ENCODE results near the gene PIK3R2. TPM values are rescaled to one million over a fixed set of nuclear protein-coding genes. Genes with fewer than 3 reads are reported as not detected.

Gene PIK3R2
- polyA plus RNA-seq, 6 donors from 2014 or later = 1.2 to 5.7 (median 2.3) TPM

DNA sequence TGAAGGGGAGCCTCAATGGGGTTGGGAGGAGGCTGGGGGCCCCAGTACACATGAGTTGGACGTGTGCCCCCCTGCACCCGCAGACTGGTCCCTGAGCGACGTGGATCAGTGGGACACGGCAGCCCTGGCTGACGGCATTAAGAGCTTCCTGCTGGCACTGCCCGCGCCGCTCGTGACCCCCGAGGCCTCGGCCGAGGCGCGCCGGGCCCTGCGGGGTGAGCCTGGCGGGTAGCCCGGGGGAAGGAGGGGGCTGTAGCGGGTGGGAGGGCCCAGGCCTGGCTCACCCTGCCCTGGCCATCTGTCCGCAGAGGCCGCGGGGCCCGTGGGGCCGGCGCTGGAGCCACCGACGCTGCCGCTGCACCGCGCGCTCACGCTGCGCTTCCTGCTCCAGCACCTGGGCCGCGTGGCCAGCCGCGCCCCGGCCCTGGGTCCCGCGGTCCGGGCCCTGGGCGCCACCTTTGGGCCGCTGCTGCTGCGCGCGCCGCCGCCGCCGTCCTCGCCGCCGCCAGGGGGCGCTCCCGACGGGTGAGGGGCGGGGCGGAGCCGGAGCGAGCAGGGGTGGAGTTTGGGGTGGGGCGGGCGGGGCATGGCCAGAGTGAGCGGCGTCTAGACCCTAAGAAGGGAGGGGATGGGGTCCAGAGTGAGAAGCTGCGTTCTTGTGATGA is 8.1 kb downstream of the PIK3R2 start:
- H3K4me1 Mint-ChIP-seq = peaks cover 14 to 32% (median 18%) of the 10 kb centered on the region in 3 donors
- peak; percentile 94 for ATAC-seq (ENCODE audit: low read depth in 2 of 2)
- H3K36me3 Mint-ChIP-seq = peaks cover 3 to 8% of the 10 kb centered on the region in 2 donors
- H3K9me3 Mint-ChIP-seq = no peaks in the 10 kb centered on the region
- peak overlapping the region in 1 of 6 donors; percentile 29 for H3K27ac Mint-ChIP-seq
- H3K4me3 Mint-ChIP-seq = peak overlapping the region; percentile 20 to 71 (median 61)
- H3K27me3 Mint-ChIP-seq = no peaks in the 10 kb centered on the region
- peak; percentile 85 for DNase-seq

DNA sequence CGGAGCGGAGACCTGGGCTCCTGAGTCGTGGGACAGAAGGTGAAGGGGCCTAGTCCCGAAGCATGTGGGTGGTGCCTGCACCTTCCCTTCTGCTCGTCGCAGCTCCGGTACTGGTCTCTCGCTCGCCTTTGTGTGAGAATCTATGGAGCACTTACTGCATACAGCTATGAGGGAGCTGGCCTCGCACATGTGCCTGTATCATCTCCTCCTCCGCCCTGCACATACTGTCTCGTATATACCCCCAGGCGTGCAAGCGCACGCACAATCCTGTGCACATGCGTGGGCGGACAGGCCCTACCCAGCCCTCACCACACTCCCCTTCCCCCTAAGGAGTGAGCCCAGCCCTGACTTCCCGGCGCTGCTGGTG is 8.7 kb downstream of the PIK3R2 start:
- peak overlapping the region in 2 of 6 donors; percentile 21 to 29 for H3K27ac Mint-ChIP-seq
- H3K4me1 Mint-ChIP-seq = peaks cover 14 to 29% (median 14%) of the 10 kb centered on the region in 3 donors
- H3K36me3 Mint-ChIP-seq = peaks cover 3 to 10% of the 10 kb centered on the region in 2 donors
- no peaks in the 10 kb centered on the region for H3K9me3 Mint-ChIP-seq
- no peak for DNase-seq
- peak; percentile 3 to 12 for ATAC-seq (ENCODE audit: low read depth in 2 of 2)
- H3K27me3 Mint-ChIP-seq = no peaks in the 10 kb centered on the region
- H3K4me3 Mint-ChIP-seq = peak overlapping the region in 6 of 8 donors; percentile 35 to 64 (median 58)

DNA sequence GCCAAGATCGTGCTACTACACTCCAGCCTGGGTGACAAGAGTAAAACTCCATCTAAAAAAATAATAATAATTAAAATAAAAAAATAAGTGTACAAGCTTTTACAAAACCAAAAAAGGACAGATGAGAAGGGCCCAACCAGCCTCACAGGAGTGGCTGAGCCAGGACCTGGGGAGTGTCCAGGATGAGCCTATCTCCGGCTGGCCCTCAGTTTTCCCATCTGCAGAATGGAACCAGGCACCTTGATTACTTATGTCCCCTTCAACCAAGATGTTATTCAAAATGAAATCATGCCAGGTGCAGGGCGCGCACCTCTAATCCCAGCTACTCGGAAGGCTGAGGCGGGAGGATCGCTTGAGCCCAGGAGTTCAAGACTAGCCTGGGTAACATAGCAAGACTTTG is 11.1 kb downstream of the PIK3R2 start:
- H3K27ac Mint-ChIP-seq = no peak overlapping the region

GRCh38 chr19:18165794-18166544 is 13.0 kb downstream of the PIK3R2 start:
- Mint-ChIP-seq H3K4me1 (peaks cover 26 to 49% (median 36%) of the 10 kb centered on the region in 3 donors), H3K4me3 (peak overlapping the region in 1 of 8 donors; percentile 12), H3K27ac (no peak overlapping the region), H3K9me3 (no peaks in the 10 kb centered on the region), H3K27me3 (no peaks in the 10 kb centered on the region), H3K36me3 (peaks cover 3 to 10% of the 10 kb centered on the region in 2 donors)
- ATAC-seq (ENCODE audit: low read depth in 2 of 2) (no peak), DNase-seq (no peak)

More for the DNA sequence above, 11.1 kb downstream of the PIK3R2 start:
- Mint-ChIP-seq H3K4me1 (peaks cover 20 to 41% (median 25%) of the 10 kb centered on the region in 3 donors), H3K9me3 (no peaks in the 10 kb centered on the region), H3K27me3 (no peaks in the 10 kb centered on the region), H3K4me3 (no peak overlapping the region), H3K36me3 (peaks cover 3 to 10% of the 10 kb centered on the region in 2 donors)
- ATAC-seq (ENCODE audit: low read depth in 2 of 2) (no peak), DNase-seq (no peak)

- H3K4me1 Mint-ChIP-seq = peaks cover 34 to 53% (median 41%) of the 10 kb centered on the region in 3 donors
- no peaks in the 10 kb centered on the region for H3K27me3 Mint-ChIP-seq
- ATAC-seq (ENCODE audit: low read depth in 2 of 2) = no peak
- DNase-seq = no peak
- H3K9me3 Mint-ChIP-seq = no peaks in the 10 kb centered on the region
- H3K36me3 Mint-ChIP-seq = peaks cover 3 to 10% of the 10 kb centered on the region in 2 donors
- H3K4me3 Mint-ChIP-seq = peak overlapping the region in 1 of 8 donors; percentile 33
- H3K27ac Mint-ChIP-seq = peak overlapping the region in 1 of 6 donors; percentile 37
Observed at GRCh38 chr19:18167011-18167410, 14.0 kb downstream of the PIK3R2 start.

GRCh38 chr19:18167975-18168645 is 15.1 kb downstream of the PIK3R2 start:
- Mint-ChIP-seq H3K36me3 (peaks cover 3 to 10% of the 10 kb centered on the region in 2 donors), H3K27ac (peak overlapping the region; percentile 66 to 100 (median 96)), H3K27me3 (no peaks in the 10 kb centered on the region), H3K9me3 (no peaks in the 10 kb centered on the region), H3K4me1 (peaks cover 42 to 60% (median 52%) of the 10 kb centered on the region in 3 donors), H3K4me3 (peak overlapping the region; percentile 54 to 94 (median 70))
- ATAC-seq (ENCODE audit: low read depth in 2 of 2) (peak; percentile 23 to 38), DNase-seq (peak; percentile 61)

DNA sequence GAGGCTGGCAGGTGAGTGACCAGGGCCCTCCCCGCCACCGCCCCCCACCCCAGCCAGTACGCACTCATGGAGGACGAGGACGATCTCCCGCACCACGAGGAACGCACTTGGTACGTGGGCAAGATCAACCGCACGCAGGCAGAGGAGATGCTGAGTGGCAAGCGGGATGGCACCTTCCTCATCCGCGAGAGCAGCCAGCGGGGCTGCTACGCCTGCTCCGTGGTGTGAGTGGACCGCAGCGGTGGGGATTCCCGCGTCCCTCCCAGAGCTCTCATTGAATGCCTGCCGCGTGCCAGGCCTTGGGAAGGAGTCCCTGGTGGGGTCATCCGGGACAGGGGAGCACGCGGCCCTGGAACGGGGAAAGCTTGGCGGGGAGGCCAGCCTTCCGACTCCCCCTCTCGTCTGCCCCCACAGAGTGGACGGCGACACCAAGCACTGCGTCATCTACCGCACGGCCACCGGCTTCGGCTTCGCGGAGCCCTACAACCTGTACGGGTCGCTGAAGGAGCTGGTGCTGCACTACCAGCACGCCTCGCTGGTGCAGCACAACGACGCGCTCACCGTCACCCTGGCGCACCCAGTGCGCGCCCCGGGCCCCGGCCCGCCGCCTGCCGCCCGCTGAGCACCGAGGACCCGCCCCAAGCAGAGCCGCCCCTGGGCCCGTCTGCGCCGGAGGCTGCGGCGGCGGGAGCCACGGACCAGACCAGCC is 15.9 kb downstream of the PIK3R2 start:
- peak in 1 of 2 donors; percentile 6 for ATAC-seq (ENCODE audit: low read depth in 2 of 2)
- no peaks in the 10 kb centered on the region for H3K9me3 Mint-ChIP-seq
- peaks cover 3 to 10% of the 10 kb centered on the region in 2 donors for H3K36me3 Mint-ChIP-seq
- peak overlapping the region in 3 of 8 donors; percentile 70 to 97 (median 94) for H3K4me3 Mint-ChIP-seq
- H3K27me3 Mint-ChIP-seq = no peaks in the 10 kb centered on the region
- H3K27ac Mint-ChIP-seq = peak overlapping the region in 5 of 6 donors; percentile 96 to 100 (median 99)
- peak; percentile 42 for DNase-seq
- H3K4me1 Mint-ChIP-seq = peaks cover 47 to 59% (median 59%) of the 10 kb centered on the region in 3 donors

DNA sequence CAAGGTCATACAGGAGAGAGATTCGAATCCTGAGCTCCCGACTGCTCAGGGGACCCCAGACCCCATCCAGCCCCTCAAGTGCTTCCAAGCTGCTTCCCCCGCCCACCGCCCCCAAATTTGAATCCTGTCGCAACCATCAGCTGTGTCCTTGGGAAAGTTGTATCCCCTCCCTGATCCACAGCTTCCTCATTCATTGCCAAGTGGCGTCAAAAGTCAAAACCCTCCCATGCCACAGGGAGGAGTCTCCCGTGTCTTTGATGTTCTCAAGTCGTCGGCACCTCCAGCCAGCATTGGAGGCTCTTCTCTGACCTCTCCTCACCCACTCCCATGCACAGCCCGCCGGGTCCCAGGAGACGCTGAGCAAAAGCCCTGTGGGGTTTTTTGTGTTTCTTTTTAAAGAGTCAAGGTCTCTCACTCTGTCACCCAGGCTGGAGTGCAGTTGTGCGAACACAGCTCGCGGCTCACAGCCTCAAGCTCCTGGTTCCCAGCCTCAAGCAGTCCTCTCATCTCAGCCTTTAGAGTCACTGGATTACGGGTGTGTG is 17.8 kb downstream of the PIK3R2 start:
- Mint-ChIP-seq H3K4me1 (peaks cover 52 to 75% (median 73%) of the 10 kb centered on the region in 3 donors), H3K36me3 (peaks cover under 1 to 5% of the 10 kb centered on the region in 2 donors), H3K9me3 (no peaks in the 10 kb centered on the region), H3K27me3 (no peaks in the 10 kb centered on the region), H3K4me3 (peak overlapping the region; percentile 77 to 99 (median 93)), H3K27ac (peak overlapping the region; percentile 96 to 100 (median 99))
- ATAC-seq (ENCODE audit: low read depth in 2 of 2) (peak in 1 of 2 donors; percentile 7), DNase-seq (peak; percentile 51)

DNA sequence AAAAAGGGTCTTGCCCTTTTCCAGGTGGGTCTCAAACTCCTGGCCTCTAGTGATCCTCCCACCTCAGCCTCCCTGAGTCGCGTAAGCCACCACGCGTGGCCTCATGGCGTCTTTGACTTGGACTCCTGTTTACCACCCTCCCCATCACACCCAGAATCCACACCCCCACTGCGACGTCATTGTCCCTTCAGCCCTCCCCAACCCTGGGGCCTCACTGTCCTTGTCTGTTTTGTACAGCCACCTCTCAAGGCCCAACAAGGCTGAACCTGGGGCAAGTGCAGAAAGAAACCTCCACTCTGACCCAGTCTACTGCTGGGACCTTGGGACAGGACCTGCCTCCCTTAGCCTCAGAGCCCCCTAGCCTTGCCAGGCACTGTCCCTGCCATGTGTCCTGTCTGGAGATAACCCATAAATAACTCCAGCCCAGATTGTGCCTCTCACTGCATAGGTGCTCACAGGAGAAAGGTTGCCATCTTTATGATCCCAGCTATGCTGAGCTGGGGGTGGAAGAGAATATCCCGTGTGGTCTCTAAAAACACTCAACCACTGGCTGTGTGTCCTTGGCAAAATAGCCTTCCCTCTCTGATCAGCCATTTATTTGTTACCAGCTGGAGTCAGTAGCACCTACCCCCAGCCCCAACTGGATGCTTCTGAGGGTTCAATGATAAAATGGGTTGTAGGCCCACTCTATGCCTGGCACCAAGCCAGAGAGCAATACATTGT is 18.8 kb downstream of the PIK3R2 start:
- Mint-ChIP-seq H3K4me1 (peaks cover 55 to 83% (median 80%) of the 10 kb centered on the region in 3 donors), H3K27ac (peak overlapping the region; percentile 98 to 100 (median 99)), H3K36me3 (peaks cover 4 to 7% of the 10 kb centered on the region in 2 donors), H3K9me3 (no peaks in the 10 kb centered on the region), H3K27me3 (no peaks in the 10 kb centered on the region), H3K4me3 (peak overlapping the region; percentile 56 to 99 (median 93))
- ATAC-seq (ENCODE audit: low read depth in 2 of 2) (no peak), DNase-seq (no peak)

DNA sequence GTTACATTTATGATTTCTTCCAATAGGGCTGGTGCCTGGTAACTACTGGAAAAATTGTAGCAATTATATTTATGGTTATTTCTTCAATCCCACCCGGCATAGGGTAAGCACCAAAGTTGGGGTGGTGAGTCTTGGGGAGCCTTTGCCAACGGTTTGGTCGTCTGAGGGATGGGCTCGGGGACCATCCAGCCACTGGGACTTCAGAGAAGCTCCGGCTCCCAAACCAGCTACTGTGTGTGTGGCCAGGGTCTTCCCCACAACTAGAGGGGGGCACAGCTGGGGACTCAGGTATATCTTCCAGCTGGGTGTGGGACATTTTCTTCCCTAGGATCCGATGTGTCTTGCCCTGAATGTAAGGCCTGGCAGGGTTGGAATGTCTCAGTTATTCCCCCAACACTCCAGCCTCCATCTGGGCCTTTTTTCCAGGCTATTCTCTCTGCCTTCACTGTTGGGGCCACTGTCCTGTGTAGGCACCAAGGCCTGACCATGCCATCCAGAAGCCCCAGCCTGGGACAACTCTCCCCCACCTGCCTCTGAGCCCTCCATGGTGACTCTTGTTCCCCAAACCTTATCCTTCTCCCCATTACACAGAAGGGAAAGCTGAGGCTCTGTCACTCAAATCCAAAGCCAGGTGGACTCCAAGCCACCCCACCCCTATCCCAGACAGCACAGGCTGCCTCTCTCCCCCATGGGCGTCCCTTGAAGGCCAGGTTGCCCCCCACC is 19.5 kb downstream of the PIK3R2 start:
- Mint-ChIP-seq H3K27me3 (no peaks in the 10 kb centered on the region), H3K4me1 (peaks cover 60 to 89% (median 86%) of the 10 kb centered on the region in 3 donors), H3K36me3 (peaks cover 4 to 15% of the 10 kb centered on the region in 2 donors), H3K9me3 (no peaks in the 10 kb centered on the region), H3K27ac (peak overlapping the region; percentile 99 to 100 (median 99)), H3K4me3 (peak overlapping the region; percentile 93 to 99 (median 96))
- ATAC-seq (ENCODE audit: low read depth in 2 of 2) = no peak
- no peak for DNase-seq

GRCh38 chr19:18173054-18173571 is 20.1 kb downstream of the PIK3R2 start:
- DNase-seq = no peak
- Mint-ChIP-seq H3K9me3 (no peaks in the 10 kb centered on the region), H3K27me3 (no peaks in the 10 kb centered on the region), H3K4me3 (peak overlapping the region; percentile 93 to 99 (median 96)), H3K27ac (peak overlapping the region; percentile 99 to 100 (median 99)), H3K36me3 (peaks cover 4 to 16% of the 10 kb centered on the region in 2 donors), H3K4me1 (peaks cover 57 to 91% (median 86%) of the 10 kb centered on the region in 3 donors)
- peak; percentile 10 to 11 for ATAC-seq (ENCODE audit: low read depth in 2 of 2)

All from naive B cell (primary cell).